NCI-H345 treated with DMSO at 0.1 percent for 48 hours (cell line): Measurements from ENCODE around the gene CAMTA1.

Experiments
- DNase-seq: peaks from one replicate; lab custom pipeline; 2025; ENCODE audit not compliant: unreplicated experiment; lab: John Stamatoyannopoulos, UW

The CAMTA1 gene

DNA sequence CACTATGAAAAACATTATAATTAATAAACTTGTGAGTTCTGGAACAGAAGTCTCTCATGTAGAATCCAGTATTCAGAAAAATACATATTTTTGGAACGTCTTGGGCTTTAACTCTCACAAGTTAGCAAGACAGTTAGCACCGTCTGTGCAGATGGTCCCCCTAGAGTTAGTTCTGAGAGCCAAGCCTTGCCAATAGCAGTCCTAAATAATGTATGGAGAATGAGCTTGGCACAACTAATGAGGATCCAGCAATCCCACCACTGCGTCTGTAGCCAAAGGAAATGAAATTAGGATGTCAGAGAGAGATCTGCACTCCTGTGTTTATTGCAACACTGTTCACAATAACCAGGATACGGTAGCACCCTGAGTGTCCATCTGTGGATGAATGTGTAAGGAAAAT lies 931.3 kb downstream of the CAMTA1 start:
- DNase-seq, result no peak

DNA sequence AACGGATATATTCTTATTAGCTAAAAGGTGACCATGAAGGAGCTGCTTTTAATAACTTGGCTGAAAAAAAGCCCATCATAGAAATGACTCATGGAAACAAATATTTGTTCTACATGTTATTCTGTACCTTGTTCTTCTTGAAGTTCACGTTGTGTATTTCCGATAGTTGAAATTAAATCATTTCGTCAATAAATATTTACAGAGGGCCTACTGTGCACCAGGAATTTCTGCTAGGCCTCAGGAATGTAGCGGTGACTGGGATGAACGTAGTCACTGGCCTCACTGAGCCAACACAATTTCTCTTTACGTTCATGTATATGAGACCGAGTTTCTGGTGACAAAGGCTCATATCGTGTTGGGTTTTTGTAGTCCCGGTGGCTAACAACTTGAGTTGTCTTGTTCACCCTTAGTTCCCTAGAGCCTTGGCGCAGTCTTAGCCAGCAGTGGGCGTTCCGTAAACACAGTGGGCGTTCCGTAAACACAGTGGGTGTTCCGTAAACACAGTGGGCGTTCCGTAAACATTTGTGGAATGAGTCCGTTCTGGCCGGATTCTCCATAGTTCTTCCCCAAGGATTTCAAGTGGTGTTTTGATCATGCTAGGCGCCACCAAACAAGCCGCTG lies 932.6 kb downstream of the CAMTA1 start:
- no peak for DNase-seq

DNA sequence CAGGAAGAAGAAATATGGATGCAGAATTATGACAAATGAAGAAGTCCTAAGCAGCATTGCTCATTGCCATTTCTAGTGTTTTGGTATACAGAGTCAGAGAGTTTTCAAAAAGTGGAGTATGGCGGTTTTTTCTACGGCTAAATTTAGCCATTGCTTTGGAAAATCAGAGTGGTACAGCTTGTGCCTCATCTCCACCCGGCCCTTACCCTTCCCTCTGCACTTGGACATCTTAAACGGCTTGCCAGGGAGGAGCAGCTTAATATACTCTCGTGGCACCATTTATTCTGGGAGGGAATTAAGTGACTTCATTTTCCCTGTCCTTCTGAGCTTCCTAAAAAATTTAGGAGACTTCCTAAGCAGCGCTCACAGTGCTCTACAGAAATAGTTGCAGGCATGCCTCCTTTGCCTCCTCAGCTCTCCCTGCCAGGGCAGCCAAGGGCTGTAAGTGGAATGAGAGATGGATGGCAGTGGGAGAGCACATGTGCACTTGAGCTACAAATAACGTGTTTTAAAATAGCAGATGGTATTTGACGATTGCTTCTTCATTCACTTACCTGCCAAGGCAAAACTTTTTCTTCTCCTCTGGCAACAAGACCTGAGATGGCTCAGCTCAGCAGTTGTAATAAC lies 934.3 kb downstream of the CAMTA1 start:
- DNase-seq, result no peak

DNA sequence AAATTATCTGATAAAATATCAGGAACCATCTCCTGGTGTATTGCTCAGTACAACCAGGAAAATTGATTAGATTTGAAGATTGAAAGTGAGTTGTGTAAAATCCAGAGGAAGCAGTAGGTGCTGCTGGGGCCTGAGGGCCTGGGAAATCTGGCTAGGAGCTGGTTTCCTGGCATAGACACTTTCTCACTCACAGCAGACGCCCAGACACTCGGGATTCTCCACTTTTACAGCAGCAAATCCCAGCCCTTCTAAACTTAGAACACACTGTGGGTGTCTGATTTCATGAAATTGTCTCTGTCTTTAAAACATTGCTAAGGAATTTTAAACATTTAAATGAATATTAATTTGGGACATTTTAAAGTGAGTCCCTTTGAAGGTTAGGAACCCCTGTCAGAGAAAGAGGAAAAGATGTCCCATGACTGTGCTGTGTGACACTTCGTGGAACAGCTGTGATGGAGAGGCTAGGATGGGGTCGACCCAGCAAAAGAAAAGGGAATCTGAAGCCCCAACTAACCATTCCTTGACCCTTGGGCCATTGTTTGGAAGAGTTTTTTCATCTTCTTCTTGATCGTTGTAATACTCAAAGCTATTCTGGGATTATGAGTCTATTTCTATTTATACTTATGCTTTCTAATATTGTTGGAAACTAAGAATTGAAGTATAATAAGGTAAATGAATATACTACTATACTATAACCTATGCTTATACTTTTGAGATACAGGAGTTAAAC lies 936.9 kb downstream of the CAMTA1 start:
- DNase-seq, result no peak

DNA sequence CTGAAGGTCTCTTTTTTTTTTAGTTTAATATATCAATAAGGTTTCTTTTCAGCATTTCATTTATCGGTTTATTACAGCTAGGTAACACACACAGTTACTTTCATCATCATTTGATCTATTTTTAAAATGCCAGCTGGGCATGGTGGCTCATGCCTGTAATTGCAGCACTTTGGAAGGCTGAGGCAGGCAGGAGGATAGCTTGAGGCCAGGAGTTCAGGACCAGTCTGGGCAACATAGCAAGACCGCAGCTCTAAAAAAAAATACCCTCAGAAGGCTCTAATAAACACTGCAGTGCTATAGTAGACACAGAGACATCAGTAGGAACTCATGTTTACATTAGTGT lies 937.4 kb downstream of the CAMTA1 start:
- DNase-seq, result no peak

DNA sequence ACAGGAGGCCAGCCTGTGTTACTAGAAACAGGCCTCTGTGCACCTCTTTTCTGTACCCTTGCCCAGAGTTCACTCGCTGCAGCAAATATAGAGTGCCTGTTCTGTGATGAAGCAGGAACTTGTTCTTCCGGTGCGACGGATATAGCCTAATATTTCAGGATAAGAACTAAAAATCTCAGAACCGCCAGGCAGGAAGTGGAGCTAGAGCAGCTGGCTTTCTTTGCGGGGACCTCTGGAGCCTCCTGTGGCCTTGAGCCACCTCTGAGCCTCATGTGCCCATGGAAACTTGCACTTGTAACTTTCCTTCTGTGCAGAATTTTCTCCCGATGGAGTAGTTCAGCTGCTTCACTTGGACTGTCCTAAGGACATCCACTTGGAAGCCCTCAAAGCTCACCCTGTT lies 941.4 kb downstream of the CAMTA1 start:
- no peak for DNase-seq

DNA sequence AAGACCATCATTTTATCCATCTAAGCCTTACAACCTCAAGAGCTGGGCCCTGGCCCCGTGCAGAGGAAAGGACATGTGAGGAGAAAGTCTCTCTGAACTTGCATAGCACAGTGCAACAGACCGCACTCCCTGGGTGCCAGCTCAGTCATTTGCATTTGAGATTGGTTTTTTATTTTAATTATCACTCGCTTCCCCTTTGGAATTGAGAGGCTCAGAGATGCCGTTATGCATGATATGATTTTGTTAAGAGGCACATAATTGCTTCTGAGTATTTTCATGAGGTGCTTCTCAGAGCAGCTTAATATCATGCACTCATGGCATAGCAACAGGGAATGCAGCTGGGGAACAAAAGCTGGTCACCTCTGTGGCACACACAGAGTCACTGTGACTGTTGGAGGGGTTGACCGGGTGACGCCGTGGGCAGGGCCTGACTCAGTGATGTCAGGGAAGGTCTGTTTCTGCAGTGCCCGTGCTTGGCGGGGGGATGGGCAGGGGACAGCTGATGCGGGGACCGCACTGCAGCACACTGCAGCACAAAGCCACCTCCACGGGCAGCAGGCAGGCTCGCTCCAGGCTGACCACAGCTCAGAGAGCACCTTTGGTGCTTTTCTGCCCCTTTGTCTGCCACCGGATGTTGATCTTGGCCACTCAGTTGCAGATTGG lies 942.7 kb downstream of the CAMTA1 start:
- no peak for DNase-seq

DNA sequence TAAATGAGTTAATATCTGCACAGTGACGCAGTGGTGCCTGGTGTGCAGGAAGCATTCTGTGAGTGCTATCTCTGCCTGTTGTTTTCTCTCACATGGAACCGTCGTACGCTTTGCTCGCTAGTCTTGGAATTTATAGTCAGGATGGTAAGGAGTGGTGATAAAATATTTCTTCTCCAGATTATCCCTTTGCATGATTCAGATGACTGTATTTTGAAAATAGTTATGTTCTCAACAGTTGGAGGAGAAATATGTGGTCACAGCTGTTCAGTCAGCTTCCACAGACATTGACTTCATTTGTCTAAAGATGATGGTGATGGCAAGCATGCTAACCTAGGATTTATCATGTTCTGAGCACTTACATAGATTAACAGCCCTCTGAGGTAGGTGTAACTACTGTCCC lies 944.5 kb downstream of the CAMTA1 start:
- DNase-seq, result no peak

DNA sequence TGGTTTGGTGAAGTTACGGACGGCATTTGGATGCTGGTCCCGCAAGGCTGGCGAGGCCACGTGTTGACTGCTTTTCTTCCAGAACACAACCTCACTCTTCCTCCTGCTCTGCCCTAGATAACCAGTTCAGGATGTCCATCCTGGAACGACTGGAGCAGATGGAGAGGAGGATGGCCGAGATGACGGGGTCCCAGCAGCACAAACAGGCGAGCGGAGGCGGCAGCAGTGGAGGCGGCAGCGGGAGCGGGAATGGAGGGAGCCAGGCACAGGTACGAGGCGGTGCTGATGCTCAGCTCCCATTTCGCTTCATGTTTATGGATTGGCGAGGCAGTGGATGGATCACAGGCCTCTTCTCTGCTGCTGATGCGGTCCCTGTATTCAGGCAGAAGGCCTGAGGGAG lies 947.1 kb downstream of the CAMTA1 start:
- no peak for DNase-seq

DNA sequence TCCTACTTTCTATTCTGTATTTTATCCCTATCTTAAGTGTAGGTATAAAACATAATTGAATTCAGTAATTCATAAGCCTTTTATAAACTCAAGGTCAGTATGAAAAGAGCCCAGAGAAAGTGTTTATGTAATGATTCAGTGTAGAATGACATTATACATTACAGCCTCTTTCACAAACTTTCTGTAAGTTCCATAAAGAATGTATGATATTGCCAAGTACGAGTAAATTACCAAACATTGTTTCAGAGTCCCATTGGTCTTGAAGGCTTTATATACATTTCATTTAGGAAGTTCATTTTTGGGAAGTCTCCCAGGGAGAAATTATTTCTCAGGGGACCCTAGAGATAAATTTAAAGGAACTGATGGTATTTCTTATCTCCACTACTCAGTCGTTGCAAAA lies 948.0 kb downstream of the CAMTA1 start:
- DNase-seq, result no peak

DNA sequence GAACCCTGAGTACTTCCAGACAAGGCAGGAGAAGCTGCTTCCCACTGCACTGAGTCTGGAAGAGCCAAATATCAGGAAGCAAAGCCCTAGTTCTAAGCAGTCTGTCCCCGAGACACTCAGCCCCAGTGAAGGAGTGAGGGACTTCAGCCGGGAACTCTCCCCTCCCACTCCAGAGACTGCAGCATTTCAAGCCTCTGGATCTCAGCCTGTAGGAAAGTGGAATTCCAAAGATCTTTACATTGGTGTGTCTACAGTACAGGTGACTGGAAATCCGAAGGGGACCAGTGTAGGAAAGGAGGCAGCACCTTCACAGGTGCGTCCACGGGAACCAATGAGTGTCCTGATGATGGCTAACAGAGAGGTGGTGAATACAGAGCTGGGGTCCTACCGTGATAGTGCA lies 952.8 kb downstream of the CAMTA1 start:
- no peak for DNase-seq

DNA sequence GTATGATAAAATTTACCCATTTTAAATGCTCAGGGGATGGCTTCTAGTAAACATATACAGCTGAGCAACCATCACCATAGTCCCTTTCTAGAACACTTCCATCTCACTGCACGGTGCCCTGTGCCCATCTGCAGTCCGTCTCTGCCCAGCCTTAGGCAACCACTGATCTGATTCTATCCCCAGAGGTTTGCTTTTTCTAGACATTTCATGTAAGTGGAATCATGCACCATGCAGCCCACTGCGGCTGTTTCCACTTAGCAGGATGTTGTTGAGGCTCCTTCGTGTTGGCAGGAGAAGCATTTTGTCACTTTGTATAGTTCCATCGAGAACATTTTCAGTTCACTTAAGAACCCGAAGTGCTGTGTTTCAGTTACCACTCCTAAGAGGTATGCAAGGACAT lies 958.1 kb downstream of the CAMTA1 start:
- DNase-seq, result no peak

DNA sequence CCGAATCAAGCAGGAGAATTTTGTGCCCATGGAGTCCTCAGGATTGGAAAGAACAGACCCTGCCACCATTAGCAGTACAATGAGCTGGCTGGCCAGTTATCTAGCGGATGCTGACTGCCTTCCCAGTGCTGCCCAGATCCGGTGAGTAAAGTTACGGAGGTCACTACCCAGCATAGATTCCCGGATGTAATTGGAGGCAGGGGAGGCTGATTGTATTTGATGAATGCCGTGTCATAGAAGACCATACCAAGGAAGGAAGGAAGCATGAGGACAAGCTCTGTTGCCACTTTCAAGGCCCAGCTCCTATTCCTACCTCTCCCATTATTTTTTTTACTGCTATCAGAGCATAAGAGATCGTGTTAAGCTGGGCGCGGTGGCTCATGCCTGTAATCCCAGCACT lies 959.6 kb downstream of the CAMTA1 start:
- DNase-seq, result no peak

DNA sequence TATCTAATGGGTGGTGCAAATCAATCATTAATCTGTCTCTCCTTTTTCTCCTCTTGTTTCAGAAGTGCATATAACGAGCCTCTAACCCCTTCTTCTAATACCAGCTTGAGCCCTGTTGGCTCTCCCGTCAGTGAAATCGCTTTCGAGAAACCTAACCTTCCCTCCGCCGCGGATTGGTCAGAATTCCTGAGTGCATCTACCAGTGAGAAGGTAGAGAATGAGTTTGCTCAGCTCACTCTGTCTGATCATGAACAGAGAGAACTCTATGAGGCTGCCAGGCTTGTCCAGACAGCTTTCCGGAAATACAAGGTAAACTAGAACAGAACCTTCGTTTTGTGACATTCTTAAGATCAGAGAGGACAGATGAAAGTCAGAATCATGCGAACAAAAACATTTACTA lies 960.5 kb downstream of the CAMTA1 start:
- DNase-seq, result no peak

DNA sequence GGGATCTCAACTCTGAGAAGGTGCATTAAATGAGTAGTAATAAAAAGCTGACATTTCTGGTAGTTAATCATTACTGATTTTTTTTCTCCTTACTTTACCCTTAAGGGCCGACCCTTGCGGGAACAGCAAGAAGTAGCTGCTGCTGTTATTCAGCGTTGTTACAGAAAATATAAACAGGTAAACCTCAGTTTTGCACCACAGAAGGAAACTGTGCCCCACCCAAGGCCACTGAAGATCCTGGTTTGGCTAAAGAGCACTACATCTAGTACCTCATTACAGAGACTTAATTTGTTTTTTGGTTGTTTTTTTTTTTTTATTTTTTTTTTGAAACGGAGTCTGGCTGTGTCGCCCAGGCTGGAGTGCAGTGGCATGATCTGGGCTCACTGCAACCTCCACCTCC lies 962.4 kb downstream of the CAMTA1 start:
- DNase-seq, result no peak

DNA sequence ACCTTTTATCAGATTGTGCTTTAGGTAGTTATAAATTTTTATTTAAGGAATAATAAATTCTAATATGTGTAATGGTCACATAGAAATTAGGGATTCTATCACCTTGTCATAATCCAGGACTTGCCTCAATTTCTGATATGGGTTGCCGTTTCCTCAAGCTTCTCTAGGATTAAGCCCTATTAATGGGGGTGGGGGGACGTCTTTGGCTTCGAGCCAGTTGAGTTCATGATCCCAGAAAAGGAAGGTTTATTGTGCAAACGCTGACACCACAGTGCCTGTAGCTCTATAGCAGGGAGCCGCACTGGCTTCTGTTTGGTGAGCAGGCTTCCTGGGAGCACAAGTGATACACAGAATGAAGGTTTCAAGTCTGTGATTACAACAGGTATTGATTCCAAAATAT lies 963.9 kb downstream of the CAMTA1 start:
- DNase-seq, result no peak

DNA sequence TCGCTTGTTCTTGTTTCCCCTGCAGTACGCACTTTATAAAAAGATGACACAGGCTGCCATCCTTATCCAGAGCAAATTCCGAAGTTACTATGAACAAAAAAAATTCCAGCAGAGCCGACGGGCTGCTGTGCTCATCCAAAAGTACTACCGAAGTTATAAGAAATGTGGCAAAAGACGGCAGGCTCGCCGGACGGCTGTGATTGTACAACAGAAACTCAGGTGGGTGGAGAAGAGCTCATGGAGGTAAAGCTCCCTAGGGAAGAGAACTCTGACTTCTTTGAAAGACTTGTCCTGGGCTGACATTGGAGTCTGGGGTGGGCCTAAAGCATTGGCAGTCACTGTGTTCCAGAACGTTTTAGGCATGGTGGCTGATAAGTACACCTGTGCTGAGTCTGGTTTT lies 965.9 kb downstream of the CAMTA1 start:
- no peak for DNase-seq

DNA sequence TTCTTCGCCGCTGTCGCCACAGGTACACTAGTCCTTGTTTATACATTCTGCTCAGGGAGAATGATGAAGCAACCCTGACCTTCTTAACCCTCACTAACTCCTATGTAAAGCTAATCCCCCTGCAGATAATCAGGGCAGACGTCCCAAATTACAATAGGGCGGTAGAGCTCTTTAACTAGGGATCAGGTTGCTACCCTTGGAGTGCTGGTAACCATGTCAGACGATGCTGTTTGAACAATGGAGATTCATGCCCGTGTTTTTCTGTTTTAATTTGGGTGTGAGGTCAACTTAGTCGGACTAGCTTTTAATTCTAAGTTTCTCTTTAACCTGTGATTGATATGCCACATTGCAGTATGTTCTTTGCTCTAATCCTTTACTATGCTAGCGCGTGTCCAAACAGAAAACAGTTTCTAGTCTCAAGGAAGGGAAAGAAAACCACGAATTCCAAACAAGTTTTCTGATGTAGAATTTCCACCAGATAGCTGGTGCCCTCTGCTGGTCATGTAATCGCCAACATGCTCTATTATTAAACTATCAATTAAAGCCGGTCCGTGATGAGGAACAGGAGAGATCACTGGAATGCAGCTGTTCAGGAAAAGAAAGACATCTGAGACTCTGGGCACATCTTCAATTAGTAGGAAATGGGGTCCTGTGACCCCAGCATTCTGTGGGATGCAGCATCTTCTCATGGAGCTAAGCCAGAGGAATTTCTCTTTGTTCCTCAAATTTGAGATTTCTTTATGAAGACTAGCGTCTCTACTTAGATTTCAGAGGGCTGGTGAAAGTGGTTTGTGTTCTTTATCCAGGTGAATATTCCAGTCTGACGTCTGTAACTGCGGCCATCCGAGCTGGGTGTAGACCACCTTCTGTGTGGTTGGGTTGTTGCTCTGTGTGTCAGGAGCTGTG lies 967.5 kb downstream of the CAMTA1 start:
- DNase-seq, result peak; percentile 43

DNA sequence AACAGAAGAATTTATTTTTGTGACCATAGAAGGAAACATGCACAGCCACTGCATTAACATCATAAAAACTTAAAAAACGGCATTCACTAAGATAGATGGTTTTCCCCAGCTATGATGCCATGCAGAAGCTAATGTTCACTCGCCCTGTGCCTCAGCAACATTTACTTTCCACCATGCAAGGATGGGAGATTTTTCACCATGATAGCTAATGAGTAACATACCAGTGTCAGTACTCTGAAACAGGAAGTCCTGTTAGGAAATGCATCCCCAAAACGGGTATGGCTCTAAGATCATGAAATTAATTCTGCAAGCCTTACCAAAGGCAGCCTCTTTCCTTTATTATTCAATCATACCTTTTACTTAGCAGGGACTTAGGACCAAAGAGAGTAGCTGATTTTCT lies 968.4 kb downstream of the CAMTA1 start:
- DNase-seq, result no peak

DNA sequence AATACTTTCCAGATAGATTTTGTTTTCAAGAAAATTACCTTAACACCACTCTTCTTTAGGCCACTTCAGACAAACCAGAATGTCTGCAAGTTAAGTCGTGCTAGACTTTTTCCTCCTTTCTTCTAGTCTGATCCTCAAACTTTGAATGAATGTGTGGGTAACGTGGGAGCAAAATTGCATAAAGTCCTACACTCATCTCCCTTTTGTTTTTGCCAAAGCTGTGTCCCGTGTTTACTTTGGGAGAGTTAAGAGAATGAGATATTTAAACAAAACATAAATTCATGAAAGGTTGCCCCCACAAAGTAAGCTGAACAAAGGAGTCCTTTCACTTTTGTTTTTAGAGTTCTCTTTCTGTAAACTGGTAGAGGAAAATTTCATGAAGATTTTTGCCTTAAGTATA lies 969.0 kb downstream of the CAMTA1 start:
- no peak for DNase-seq

DNA sequence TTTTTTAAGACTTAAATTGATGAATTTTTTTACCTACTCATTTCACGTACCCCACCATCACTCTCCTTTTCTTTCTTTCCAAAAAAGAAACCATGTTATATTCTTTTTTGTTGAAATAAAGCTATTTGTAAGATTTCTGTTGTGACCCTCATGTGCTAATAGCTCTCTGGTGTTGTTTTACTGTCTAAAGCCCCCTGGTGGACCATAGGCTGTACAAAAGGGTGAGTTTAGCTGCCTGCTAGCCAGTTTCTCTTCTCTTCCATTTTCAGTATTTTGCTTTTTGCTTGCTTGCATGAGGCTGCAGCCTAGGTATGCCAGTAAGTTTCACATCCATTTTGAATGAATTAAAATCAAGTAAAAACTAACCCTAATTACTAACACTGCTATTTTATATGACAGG lies 970.2 kb downstream of the CAMTA1 start:
- no peak for DNase-seq
